Testis (tissue), 3 donors: ENCODE data around the gene PRRG3. TPM values are rescaled to one million over a fixed set of nuclear protein-coding genes. Genes with fewer than 3 reads are reported as not detected.
"Not testable (repeated sequence)": the region's sequence is repeated elsewhere in the genome, so short reads cannot be mapped to it uniquely, and the experiment has no call there.

Experiments
- DNase-seq: peaks from one replicate; pipeline ENCODE4 v3.0.0-alpha.2; 2019
- H3K27ac ChIP-seq, 2 donors: fragments of 200-600 bp; sonication (generic); one replicate each; pipeline ENCODE4 v1.5.1; 2019
- H3K27me3 ChIP-seq: fragments of 200-600 bp; sonication (generic); one replicate; pipeline ENCODE4 v1.5.1; 2019
- H3K36me3 ChIP-seq: fragments of 200-600 bp; sonication (generic); one replicate; pipeline ENCODE4 v1.5.1; 2017; ENCODE audit warnings: low read depth; ENCODE audit errors: missing control alignments
- H3K4me1 ChIP-seq: fragments of 200-600 bp; sonication (generic); one replicate; pipeline ENCODE4 v1.5.1; 2019
- H3K4me3 ChIP-seq, 2 donors: fragments of 200-600 bp; sonication (generic); one replicate each; pipeline ENCODE4 v1.5.1; 2017 to 2019
- H3K9me3 ChIP-seq: fragments of 200-600 bp; sonication (generic); one replicate; pipeline ENCODE4 v1.5.1; 2017
- POLR2A ChIP-seq: fragments of 450-650 bp; IDR thresholded peaks from one replicate; pipeline ENCODE4 v1.6.1; 2017; ENCODE audit warnings: antibody characterized with exemption, mild to moderate bottlenecking, moderate library complexity
- WGBS, 2 donors: methylation state at CpG; one replicate each; pipeline ENCODE4 v1.1.5; 2018; 5-methylcytosine and 5-hydroxymethylcytosine counted together
- intact Hi-C: fragments of 100-400 bp; cut with DNase I; formaldehyde crosslinking; loops from one replicate; pipeline ENCODE4 v1.15.1; 2023; ENCODE audit warnings: low total_unique reads
- polyA plus RNA-seq: library from polyadenylated mRNA; stranded (reverse); fragments of 350-450 nt; fragmentation: Illumina TruSeq; extraction: RNeasy Lipid Tissue Mini Kit (QIAGEN cat#74804); gene quantifications from one replicate; pipeline ENCODE4 v1.2.3, GENCODE V29; 2014; ENCODE audit warnings: low read depth, low replicate concordance; ENCODE audit not compliant: insufficient read depth
- total RNA-seq, 2 donors: library from RNA; depleted of rRNA; stranded (reverse); fragments of >200 nt; gene quantifications; one replicate each; pipeline ENCODE4 v1.2.3, GENCODE V29; 2016
- TF ChIP-seq, protein P1 (sequence below), 3 experiments: fragments of 450-650 bp in 2 of 3; fragments of 200-600 bp in 1 of 3; sonication (generic) in 1 of 3; IDR thresholded peaks; one replicate each; pipeline ENCODE4 v1.5.1; 2016 to 2019; ENCODE audit warnings: antibody characterized with exemption in 3 of 3, mild to moderate bottlenecking in 2 of 3, moderate library complexity in 1 of 3

PRRG3 gene
- total and polyA plus RNA-seq, 3 donors from 2014 or later: 0.94 to 2.2 (median 1.7) TPM

DNA sequence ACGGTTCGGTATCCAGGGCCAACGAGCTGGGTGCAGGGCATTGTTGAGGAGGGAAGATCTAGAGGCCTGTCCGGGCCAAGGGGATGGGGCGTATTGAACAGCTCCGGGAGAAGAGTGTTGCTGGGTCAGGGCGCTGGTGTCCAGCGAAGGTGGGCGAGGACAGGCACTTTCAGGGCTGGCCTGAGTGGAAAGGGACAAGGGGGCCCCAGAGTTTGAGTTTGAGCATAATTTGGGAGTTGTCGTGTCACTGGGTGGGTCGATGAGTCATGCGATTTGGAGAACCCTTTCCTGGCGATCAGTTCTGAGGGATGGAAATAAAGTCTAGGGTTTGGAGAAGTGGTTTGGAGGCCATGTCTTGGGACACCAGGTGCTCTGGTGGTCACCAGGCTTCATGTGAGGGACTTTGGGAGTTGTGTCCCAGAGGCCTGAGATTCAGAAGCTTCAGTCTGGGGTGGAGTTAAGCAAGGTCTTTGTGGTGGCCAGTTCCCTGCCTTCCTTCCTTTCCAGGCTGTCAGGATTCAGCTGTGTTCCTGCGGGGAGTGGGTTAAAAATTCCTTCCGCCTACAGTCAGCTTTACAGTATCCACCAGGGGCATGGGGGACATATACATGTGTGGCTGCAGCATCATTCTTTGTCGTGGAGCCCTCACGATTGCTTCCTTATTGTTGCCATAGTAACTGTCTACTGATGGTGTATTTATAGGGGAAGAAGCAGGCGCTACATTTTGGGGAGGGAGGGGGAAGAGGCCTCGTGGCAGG is 504 bp downstream of the PRRG3 start:
- TF ChIP-seq, protein P1, sequence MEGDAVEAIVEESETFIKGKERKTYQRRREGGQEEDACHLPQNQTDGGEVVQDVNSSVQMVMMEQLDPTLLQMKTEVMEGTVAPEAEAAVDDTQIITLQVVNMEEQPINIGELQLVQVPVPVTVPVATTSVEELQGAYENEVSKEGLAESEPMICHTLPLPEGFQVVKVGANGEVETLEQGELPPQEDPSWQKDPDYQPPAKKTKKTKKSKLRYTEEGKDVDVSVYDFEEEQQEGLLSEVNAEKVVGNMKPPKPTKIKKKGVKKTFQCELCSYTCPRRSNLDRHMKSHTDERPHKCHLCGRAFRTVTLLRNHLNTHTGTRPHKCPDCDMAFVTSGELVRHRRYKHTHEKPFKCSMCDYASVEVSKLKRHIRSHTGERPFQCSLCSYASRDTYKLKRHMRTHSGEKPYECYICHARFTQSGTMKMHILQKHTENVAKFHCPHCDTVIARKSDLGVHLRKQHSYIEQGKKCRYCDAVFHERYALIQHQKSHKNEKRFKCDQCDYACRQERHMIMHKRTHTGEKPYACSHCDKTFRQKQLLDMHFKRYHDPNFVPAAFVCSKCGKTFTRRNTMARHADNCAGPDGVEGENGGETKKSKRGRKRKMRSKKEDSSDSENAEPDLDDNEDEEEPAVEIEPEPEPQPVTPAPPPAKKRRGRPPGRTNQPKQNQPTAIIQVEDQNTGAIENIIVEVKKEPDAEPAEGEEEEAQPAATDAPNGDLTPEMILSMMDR (IDR thresholded peaks at IDR 0.05): no peak
- no peak for TF ChIP-seq POLR2A
- H3K27ac ChIP-seq: no peak overlapping the region
- H3K9me3 ChIP-seq: no peaks in the 10 kb centered on the region
- no peak overlapping the region for H3K4me3 ChIP-seq
- no peaks in the 10 kb centered on the region for H3K36me3 ChIP-seq
- 18 to 33% methylated on average over 2 to 19 of the region's 19 CpGs for WGBS, 2 donors
- no peak for DNase-seq
- no peaks in the 10 kb centered on the region for H3K27me3 ChIP-seq
- H3K4me1 ChIP-seq: no peaks in the 10 kb centered on the region
- intact Hi-C loops: no loop called here

DNA sequence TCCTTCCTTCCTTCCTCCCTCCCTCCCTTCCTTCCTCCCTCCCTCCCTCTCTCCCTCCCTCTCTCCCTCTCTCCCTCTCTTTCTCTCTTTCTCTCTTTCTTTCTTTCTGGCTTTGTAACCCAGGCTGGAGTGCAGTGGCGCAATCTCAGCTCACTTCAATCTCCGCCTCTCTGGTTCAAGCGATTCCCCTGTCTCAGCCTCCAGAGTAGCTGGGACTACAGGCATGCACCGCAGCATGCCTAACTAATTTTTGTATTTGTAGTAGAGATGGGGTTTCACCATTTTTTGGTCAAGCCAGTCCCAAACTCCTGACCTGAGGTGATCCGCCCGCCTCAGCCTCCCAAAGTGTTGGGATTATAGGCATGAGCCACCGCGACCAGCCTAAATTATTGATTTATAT is 1.8 kb downstream of the PRRG3 start:
- H3K4me1 ChIP-seq, H3K4me3 ChIP-seq, H3K27me3 ChIP-seq, H3K9me3 ChIP-seq, H3K27ac ChIP-seq, H3K36me3 ChIP-seq, intact Hi-C loops, DNase-seq: not testable (repeated sequence)
- WGBS, 2 donors: 92 to 95% methylated on average over 3 to 8 of the region's 8 CpGs

DNA sequence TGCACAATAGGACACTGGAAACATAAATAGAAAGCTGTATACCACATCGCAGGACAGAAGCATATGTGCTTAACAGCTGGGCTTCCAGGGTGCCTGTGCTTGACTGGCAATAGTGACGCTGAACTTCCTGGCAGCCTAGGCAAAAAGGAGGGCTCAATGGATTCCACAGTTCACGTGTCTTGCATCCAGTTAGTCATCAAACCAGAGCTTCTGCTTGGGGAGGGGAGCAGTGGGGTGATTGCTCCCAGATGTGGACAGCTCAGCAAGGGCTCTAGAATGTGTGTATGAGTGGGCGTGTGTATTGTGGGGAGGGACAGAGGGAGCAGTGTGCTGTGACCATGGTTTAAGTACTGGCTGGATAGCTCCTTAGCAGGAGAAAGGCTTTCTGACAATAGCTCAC is 2.3 kb downstream of the PRRG3 start:
- no peak for TF ChIP-seq POLR2A
- TF ChIP-seq, protein P1 (IDR thresholded peaks at IDR 0.05): no peak
- H3K9me3 ChIP-seq: no peaks in the 10 kb centered on the region
- intact Hi-C loops: no loop called here
- no peak overlapping the region for H3K4me3 ChIP-seq
- 84 to 86% methylated on average over 3 to 4 of the region's 4 CpGs for WGBS, 2 donors
- H3K27ac ChIP-seq: no peak overlapping the region
- no peaks in the 10 kb centered on the region for H3K27me3 ChIP-seq
- no peaks in the 10 kb centered on the region for H3K36me3 ChIP-seq
- H3K4me1 ChIP-seq: no peaks in the 10 kb centered on the region
- no peak for DNase-seq

DNA sequence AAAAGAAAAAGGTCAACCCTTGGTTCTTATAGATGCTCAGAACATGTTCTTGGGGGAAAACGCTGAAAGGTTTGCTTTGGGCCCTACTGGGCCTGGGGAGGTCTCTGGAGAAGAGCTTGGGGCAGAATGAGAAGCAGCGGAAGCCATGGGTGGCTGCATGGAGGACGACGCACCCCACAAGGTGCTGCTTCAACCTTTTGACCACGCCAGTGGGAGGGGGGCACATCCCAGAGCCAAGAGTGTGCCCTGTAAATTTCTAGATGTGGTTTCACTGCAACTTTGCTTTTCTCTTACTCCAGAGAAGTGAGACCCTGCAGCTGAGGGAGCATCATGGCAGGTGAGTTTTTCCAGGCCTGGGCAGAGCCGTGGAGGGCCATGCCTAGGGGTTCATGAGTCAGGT is 3.2 kb downstream of the PRRG3 start:
- H3K4me3 ChIP-seq: no peak overlapping the region
- no peaks in the 10 kb centered on the region for H3K4me1 ChIP-seq
- no peak for DNase-seq
- no peaks in the 10 kb centered on the region for H3K36me3 ChIP-seq
- H3K27ac ChIP-seq: no peak overlapping the region
- no peaks in the 10 kb centered on the region for H3K27me3 ChIP-seq
- no peaks in the 10 kb centered on the region for H3K9me3 ChIP-seq
- WGBS, 2 donors: 77% methylated on average over 6 of the region's 6 CpGs; no CpG with 5 or more reads in 1 of the 2 donors
- intact Hi-C loops: no loop called here
- TF ChIP-seq, protein P1 (IDR thresholded peaks at IDR 0.05): no peak
- no peak for TF ChIP-seq POLR2A

DNA sequence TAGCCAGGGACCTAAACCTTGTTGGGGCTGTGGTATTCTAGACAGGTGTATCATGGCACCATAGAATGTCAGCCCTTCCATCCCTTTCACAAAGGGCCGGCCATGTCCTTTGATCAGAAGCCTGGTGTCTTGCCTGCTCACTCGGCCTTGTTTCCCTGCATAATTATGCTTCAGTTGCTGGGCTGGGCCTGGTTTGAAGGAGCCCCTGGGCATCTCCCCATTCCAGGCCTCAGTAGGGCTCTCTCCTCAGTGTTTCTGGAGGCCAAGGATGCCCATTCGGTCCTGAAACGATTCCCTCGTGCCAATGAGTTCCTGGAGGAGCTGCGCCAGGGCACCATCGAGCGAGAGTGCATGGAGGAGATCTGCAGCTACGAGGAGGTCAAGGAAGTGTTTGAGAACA is 4.5 kb downstream of the PRRG3 start:
- no peaks in the 10 kb centered on the region for H3K36me3 ChIP-seq
- no peak for DNase-seq
- no peaks in the 10 kb centered on the region for H3K4me1 ChIP-seq
- TF ChIP-seq POLR2A: no peak
- TF ChIP-seq, protein P1 (IDR thresholded peaks at IDR 0.05): no peak
- H3K27ac ChIP-seq: no peak overlapping the region
- no peaks in the 10 kb centered on the region for H3K9me3 ChIP-seq
- 93 to 95% methylated on average over 7 to 9 of the region's 9 CpGs for WGBS, 2 donors
- no peak overlapping the region for H3K4me3 ChIP-seq
- no peaks in the 10 kb centered on the region for H3K27me3 ChIP-seq
- intact Hi-C loops: no loop called here
